GM19351 (cell line): ENCODE measurements around the gene SNRNP200.
"Not testable (repeated sequence)": the region's sequence is repeated elsewhere in the genome, so short reads cannot be mapped to it uniquely, and the experiment has no call there.

ENCODE experiments used
- ATAC-seq: cut with Tn5 transposase; IDR thresholded peaks from one replicate; pipeline ENCODE4 v1.9.1; 2021; ENCODE audit warnings: mild to moderate bottlenecking, moderate library complexity; ENCODE audit not compliant: unreplicated experiment

The SNRNP200 gene

DNA sequence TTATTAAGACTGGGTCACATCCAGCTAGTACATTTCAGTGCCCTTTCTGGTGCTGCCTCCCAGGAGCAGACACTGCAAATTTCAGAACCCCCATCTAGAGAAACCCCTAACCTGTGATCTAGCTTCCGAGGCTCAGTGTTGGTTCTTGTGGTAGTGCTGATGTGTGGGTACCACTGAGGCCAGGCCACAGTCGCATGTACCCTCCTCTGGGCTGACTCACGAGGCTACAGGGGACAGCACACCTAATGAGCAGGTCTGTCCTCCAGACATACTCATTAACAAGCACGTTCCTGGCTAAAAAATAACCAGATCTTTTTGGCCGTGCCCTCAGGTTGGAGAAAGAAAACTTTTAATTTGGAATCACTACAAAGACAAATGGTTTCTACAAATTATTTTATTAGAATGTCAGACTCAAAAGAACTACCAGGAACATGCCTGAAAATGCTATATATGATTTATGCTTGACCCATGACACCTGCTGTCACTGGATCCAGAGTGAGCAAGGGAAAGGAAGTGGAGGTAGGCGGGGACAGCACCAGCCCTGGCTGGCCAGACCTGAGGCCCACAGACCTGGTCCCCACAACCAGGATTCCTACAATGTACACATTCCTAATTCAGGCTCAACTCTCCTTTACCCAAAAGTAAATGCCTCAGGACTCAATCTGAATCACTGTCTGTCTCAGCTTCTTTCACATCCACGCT, 30.8 kb downstream of the SNRNP200 start:
- no peak for ATAC-seq

DNA sequence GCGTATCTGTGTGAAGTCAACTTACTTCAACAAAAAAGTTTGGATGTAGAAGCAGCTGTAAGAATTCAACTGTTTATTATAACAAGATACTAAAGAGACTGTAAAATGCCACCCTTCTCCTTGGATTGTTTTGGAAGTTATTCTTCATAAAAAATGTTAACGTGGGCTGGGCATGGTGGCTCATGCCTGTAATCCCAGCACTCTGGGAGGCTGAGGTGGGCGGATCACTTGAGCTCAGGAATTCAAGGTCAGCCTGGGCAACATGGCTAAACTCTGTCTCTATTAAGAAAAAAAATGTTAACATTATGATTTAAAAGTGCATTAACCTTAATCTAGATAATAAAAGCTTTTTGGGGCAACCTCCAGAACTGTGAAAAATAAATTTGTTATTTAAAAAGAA, 31.6 kb downstream of the SNRNP200 start:
- no peak for ATAC-seq

DNA sequence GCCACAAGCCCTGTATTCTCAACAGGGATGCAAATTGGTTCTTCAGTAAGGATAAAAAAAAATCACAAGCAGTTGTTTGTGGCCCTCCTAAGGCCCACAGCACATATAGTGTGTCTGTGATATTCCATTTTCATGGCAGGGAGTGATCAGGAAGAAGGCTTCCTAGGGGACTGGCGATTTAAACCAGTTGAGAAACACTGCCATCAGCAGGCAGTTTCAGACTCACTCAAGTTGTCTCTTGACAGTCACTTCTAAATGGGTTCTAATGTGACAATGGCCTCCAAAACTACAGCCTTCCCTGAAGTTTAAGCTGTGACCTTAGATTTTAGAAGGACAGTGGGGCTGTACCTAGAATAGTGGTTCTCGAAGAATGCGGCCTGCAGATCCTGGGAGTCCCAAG, 33.4 kb downstream of the SNRNP200 start:
- ATAC-seq = no peak

DNA sequence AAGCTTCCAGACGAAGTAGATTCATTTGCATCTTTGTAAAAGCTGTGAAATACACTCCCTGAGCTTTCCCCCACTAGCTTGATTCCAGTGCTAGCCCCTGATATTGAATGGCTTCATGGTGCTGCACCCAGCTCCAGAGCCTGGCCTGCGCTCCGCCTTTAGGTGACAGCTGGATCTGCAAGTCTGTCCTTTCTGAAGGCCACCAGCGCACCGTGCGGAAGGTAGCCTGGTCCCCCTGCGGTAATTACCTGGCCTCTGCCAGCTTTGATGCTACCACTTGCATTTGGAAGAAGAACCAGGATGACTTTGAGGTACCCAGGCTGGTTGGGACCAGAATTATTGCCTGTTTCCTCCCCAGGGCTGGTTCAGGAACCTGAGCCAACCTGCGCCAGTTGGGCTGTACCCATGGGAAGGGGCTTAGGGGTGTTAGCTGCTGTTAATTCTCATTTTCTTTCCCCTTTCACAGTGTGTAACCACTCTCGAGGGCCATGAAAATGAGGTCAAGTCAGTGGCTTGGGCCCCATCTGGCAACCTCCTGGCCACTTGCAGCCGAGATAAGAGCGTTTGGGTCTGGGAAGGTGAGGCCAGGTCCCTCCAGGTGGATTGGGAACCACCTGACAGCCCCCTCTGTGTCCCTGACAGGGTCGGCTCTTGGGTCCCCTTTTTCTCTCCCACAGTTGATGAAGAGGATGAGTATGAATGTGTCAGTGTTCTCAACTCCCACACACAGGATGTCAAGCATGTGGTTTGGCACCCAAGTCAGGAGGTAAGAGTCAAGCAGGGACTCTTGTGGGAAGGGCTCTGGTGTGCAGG, 38.0 kb downstream of the SNRNP200 start:
- ATAC-seq = no peak

DNA sequence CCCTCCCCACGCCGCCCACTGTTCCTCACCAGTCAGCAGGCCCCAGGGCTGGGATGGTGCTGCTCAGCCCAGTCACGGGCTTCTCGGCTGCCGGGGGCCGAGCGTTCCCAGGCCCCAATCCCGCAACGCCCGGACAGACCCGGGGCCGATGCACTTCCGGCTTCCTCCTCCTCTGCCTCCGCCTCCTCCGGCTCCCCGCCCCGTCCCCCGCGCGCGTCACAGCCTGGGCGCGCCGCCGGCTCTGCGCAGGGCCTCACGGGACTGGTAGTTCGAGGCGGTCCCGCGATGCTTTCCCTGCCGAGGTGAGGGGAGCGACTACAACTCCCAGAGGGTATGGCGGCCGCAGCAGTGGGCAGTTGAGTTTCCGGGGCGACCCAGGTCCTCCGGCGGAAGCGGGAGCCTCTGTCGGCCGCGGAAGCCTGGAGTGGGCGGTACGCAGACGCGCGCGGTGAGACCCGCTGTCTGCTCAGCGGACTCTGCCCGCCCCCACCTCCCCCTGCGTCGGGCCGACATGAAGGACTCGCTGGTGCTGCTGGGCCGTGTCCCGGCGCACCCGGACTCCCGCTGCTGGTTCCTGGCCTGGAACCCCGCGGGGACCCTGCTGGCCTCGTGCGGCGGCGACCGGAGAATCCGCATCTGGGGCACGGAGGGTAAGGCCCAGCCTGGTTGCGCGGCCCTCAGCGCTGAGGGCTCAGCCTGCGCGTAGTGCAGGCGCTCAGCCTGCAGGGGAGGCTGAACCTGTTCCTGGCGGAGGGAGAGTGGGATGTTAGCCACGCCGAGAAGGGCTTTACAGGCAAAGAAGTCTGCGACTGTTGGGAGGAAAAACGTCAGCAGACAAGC, 39.3 kb downstream of the SNRNP200 start, which contains the start of the genes CIAO1 and TMEM127:
Gene CIAO1 (plus strand): TSS at position 386 of the 840 bp plus-strand sequence. CDS start 126 bp downstream, at position 512.
Gene TMEM127 (minus strand): TSS at position 158 of the 840 bp plus-strand sequence. CDS start 616 bp downstream, outside the sequence.
- peak; percentile 91 for ATAC-seq

DNA sequence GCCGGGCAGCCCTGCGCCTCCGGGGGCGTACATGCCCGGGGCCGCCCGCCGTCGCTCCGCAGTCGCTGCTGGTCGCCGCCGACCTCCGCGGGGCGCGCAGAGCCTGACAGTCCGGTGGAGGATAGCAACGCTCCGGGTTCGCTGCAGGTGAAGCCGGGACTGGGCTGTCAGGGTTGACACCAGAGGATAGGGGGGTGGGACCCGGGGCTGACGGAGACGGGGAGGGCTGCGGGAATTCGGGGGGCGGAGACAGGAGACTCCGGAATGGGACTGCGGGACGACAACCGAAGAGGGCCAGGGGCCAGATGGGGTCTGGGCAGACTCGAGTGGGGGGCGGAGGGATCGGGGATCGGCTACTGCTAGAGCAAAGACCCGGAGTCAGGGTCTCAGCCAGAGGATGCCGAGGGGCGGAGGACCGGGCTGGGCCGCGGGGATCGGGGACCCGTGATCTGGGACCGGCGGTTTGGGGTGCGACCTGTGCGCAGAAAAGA, 40.0 kb downstream of the SNRNP200 start:
- peak; percentile 18 for ATAC-seq

DNA sequence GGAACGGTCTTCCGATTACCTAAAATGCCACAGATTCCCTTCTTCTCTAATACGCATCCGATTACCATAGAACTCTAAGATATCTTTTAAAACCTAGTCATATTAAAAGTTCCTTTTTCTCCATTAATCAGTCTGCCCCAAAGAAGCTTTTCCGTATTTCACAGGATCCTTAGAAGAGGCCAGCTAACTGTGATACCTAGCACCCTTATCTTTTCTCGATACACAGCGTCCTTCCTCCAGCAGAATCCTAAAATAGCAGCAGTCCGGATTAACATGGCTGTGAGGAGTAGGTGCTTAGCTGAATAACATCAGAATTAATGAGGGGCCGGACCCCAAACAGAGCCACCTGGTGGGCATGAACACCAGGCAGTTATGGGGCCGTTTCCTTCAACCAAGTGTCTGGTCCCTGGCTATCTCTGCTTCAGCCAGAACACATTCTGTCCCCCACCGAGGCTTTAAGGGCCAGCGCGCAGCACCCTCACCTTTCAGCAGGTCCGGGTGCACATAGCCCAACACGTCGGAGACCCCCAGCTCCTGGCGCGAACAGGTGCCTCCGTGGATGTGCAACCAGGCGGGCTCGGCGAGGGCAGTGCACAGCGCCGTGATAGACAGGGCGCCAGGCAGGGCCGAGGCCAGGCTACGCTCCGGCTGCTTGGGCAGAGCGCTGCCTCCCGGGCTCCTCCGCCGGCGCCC, 40.5 kb downstream of the SNRNP200 start:
- no peak for ATAC-seq

DNA sequence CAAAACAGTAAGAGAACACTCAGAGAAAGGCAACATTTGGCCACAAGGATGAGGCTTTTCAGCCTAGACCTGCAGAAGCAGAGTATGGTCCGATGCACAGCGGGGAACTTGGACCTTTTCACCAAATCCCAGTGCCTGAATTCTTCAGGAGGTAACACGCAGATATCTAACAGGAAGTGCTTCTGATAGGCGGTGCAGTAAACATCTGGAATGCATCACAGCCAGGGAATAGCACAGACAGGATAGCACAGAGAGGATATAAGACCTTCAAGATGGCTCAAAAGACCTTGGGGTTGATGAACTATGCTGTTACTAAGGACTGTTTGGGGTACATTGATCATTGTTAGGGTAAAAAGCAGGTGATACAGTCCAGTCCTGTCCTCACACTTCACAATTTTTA, 41.3 kb downstream of the SNRNP200 start:
- no peak for ATAC-seq

DNA sequence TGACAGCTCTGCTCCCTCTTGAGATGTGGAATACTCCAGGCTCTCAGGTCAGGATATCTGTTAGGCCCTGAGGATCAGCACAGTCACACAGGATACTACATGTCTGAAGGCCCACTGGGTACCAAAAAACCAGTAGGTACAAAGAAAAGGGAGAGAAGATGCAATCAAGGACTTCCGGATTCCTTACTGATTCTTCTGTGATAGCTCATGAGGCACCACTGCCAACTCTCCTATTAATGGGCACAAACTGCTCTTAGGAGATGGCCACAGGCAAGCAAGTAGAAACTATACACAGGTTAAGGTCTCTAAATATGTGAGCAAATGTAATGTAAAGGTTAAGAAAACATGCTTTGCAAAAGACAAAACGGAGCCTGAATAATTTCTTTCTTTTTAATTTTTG, 43.0 kb downstream of the SNRNP200 start:
- no peak for ATAC-seq

DNA sequence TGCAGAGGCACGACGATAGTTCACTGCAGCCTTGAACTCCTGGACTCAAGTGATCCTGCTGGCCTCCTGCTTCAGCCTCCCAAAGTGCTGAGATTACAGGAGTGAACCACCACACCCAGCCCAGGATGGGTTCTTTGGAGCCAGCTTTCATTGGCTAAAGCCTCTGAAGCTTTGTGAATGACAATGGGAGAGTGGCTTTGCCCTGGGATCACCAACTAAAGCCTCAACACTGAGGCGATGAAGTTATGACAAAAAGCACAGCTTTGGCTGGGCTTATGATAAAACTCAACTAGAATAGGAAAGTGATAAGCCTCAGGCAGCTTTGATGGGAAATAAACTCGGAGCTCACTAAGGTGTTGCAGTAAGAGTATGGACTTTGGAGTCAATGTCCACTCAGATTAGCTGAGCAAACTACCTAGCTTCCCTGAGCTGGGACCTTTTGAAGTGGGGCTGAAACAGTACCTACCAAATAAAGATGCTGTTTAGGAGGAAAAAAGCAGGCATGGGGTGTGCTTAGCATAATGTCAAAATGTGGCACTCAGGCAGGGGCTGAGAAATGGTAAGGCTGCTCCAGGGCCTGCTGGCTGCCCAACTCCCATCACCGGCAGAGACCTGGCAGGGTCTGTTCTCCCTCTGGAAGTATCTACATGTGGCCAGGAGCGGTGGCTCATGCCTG, 43.9 kb downstream of the SNRNP200 start:
- ATAC-seq = no peak

DNA sequence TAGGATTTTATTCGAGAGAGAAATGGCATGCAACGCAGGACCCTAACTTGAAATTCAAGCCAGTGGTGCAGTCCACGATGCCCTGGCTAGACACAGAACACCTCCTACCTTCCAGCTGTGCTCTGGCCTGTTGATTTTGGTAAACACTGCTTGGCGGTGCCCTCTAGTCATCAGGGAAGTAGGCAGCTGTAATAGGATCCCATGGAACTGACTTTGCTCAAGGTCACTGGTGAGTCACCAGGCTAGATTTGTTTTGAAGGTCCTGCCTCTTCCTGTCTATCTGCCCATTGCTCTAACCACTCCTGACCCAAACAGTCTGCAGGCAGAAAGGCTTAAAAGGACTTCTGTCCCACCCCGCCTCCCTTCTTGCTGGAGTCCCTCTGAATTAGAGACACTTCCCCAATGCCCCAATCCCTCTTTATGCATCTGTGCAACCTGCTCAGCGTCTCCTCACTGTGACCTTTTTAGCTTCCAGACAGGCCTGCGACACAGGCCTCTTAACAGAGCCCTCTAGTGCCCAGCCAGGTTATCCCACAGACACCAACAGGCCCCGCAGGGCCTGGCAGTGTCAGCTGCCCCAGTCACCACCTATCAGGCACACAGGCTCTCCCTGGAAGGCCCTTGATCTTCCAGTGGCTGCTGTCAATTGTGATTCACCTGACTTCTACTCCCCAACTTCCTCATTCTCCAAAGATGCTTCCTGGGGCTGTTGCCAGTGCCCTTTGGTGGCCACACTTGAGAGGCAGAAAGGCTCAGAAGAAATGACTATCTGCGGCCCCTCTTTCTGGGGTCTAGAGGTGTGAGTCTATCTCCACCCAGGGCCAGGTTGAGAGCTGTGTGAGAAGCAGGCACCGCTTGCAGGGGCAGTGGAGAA, 44.7 kb downstream of the SNRNP200 start:
- peak; percentile 42 for ATAC-seq

DNA sequence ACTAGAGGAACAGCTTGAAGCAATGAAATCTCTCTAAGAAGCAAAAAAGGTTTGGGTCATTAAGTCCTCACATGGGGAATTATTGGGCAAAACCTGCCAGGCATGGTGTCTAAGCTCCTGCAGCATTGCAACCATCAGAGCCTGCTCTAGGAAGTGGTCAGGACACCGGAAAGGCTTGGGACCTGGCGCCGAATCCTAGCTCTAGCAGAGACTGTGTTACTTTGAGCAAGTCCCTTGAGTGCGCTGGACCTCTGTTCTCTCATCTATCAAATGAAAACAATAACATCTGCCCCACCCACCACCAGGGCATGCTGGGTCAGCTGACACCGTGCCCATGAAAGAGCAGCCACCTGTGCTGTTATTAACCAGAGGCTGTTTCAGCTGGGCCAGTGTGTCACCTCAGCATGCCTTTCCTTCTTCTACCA, 45.8 kb downstream of the SNRNP200 start:
- ATAC-seq = no peak

DNA sequence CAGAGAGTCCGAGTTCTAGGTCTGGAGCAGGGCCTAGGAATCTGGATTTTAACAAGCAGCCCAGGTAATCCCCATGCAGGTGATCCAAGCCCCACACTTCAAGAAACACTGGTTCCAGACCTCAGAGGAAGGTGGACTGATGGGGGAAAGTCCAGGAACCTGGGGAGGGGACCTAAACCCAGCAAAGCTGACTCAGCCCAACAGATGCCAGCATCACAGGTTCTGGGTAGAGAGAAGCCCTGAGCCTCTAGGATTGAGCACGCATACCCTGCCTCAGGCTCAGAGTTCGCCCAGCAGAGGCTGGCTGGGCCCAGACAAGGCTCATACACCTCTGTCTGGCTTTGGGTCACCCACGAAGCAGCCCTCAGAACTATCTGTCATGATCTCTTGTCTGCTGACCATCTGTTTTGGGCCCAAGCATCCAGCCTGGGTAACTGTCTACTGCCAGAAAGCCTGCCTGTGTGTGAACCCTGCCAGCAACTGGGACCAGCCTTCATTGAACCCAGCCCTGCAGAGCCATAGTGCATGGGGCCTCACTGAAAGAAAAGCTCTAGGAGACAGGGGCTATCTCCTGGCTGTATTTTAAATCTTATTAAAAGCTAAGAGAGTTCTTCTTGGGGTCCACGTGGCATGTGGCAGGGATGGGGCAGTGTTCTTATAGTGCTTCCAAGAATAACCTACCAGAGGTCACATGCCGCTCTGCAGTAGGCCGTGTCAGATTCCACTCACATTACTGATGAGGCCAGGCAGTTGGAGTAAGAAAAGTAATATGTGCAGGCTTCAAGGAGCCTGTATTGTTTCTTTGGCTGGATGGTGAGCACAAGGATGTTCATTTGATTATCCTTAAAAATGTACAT, 47.0 kb downstream of the SNRNP200 start:
- ATAC-seq = no peak

DNA sequence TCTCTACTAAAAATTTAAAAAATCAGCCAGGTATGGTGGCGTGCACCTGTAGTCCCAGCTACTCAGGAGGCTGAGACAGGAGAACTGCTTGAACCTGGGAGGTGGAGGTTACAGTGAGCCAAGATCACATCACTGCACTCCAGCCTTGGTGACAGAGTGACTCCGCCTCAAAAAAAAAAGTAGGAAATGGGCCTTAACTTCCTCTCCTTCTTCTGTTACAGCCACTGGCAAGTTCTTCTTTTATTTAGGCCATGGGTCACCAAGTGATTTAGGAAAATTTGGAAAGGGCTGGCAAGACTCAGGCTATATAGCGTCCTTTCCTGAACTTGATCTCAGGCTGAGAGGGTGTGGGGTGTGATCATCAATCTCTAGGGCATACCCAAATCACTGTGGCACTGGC, 47.6 kb downstream of the SNRNP200 start:
- ATAC-seq = not testable (repeated sequence)

DNA sequence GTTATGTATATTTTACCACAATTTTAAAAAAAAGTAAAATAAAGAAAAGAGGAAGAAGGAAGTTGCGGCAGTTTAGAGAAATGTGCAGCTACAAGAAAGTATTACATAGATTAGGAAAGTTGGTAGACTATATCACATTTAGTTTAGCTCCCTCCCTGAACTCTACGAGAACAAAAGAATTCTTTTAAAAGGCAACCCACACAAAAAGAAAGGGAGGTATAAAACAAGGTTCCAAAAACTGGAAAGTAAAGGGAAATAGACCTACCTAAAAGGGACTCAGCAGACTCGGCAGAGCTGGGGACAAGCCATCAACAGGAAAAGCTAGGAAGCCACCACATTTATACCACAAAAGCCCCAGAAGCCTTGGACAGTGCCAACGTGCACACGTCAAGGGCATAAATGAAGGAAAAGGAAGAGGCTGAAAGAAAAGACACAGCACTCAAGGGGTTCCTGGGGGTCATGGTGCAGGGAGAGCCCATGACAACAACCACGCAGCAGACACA, 48.7 kb downstream of the SNRNP200 start:
- no peak for ATAC-seq

DNA sequence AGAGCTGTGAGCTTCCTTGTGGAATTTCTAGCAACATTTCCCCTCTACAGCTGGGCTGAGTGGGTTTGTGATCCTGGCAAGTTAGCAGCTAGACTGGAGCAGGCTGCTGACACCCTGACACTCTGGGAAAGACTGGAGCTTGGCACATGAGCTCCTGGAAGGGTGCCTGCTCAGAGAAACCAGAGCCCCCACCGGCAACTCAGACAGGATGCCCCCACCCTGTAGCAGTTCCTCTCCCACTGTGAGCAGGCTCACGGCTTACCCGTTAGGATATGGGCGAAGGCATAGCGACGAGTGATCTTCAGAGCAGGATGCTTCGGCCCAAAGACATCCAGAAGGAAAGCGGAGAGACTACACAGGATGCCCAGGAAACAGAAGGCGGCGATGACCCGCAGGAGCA, 50.8 kb downstream of the SNRNP200 start:
- ATAC-seq = no peak

DNA sequence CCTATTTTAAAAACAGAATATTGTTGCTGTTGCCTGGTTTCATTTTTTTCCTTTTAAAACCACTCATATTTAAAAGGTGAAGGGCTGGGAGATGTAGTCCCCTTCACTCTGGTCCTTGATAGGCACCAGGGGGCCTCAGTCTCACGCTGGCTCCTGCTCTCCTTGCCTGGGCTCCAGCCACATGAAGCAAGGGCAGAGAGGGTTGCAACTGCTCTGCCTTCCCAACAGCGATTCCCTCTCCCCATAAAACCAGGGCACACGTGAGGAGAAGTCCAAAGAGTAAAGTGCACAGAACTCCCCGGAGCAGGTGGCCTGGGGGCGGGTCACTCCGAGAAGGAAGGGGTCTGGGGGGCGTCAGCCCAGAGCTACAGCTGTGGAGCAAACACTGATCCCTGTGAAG, 52.3 kb downstream of the SNRNP200 start:
- no peak for ATAC-seq

DNA sequence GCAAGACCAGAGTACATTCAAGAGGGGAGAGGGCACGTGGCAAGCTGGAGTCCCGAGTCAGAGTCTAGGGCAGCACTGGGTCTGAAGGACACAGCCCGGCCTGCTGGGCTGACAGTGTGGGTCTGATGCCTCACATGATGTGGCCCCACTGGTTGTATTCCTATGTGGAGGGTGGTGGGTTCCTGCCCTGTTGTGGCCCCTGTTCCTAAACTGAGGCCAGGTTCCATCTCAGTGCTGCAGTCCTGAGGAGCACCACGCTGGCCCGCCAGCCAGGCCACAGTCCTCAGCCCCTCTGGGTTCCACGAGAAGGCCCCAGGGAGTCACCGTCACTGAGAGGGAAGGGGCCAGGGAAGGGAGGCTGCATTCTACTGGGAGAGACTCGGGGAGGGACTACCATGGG, 52.8 kb downstream of the SNRNP200 start:
- no peak for ATAC-seq
